Non-pigmented ciliary epithelial cell (primary cell): ENCODE measurements around the gene C11orf52.
"Not testable (repeated sequence)": the region's sequence is repeated elsewhere in the genome, so short reads cannot be mapped to it uniquely, and the experiment has no call there.

Experiments used
- DNase-seq: peaks from one replicate; pipeline ENCODE4 v3.0.0-alpha.2; 2010; ENCODE audit warnings: low read depth

The C11orf52 gene, protein sequence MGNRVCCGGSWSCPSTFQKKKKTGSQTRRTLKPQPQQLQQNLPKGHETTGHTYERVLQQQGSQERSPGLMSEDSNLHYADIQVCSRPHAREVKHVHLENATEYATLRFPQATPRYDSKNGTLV

DNA sequence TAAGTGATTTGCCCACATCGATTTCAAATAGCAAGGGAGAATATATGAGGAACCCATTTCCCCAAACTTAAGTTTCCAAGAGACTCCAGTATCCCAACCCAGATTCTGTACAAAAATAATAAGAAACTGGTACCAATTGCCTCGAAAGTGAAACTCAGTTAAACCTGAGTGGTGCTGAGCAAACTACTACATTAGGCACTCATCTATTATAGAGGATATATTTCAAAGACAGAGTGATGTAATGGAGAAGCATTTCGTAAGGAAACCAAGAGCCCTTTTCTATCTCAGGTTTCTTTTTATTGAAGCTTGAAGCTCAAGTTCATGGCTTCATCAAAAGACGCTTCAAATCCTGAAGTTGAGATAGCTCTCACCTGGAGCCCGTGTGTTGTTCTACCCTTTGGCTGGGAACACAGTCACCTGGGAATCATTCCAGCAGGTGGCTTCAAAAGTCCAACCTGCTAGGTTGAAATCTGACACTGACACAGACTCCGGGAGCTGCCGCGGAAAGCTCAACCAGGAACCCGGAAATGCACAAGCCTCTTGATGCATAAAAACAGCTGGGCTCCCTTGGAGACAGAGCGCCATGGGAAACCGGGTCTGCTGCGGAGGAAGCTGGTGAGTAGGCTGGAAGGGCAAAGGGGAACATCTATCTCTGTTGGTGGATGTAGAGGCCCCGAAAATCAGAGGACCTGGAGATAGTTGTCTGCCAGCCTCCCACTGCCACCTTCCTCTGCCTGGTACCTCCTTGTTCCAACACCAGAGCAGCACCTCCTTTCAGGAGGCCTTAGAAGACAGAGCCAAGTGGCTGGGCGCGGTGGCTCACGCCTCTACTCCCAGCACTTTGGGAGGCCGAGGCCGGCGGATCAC lies at the start of gene C11orf52:
Gene C11orf52 (plus strand): TSS at position 524 of the 867 bp plus-strand sequence. CDS start 60 bp downstream, at position 584.
- DNase-seq, result no peak

DNA sequence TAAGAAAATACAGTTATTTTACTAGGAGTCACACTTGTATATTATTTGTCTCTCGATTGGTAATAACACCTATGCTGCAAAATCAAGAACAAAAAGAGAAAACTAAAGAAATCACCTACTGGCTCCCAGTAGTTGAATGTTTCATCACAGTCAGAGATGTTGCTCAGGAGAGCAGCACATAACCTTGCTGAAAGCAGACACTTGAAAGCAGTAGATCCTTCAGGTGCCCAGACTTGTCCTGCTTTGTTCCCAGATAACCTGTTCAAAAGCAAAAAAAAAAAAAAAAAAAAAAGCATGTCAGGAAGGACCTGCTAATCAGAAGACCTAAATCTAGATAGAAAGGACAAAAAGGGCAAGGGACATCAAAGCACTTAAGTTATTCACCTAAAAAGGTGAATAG lies 48.6 kb upstream of the C11orf52 start:
- no peak for DNase-seq

DNA sequence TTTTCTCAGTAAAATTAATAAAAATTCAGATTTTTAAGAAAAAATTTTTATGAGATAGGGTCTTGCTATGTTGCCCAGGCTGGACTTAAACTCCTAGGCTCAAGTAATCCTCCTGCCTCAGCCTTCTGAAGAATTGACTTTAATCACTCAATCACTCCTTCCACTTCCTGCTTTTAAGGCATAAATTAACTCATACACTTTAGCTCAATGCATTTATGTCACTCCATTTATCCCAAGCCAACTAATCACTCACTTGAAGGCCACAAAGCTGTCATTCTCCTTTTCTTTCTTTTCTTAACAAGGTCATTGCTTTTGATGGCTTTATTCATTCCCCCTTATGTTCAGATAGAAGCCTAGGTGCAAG lies 48.2 kb upstream of the C11orf52 start:
- no peak for DNase-seq

DNA sequence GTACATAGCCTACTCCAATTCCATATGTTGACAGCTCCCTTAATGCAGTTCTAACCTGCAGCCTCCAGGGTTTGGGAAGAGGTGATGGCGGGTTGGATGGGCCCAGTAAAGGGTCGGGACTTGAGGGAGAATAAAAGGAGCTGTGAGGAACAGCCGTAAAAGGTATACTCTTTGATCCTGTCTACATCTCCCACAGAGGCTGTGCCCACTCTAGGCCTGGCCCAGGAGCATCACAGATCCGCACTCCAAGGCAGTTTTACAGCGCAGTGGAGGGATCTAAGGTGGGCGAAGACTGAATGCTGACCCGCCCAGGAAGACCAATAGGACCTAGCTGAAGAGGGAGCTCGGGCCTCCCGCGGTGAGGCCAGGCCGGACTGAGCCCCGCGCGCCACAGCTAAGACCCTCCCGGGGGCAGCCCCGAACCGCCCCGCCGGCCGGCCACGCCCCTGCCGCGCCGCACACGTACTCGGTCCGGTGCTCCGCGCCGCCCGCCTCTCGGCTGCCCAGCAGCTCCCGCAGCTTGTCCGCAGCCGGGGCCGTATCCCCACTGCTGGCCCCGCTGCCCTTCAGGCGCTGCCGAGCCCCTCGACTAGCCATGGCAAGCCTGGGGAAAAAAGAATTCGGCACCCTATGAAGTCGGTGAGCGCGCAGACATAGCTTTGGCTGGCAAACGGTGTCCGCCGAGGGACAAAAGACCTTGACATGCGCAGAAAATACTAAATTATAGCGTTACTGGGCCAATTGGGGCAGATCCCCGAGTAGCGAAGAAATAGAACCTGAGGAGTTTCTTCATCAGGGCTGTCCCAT lies 47.6 kb upstream of the C11orf52 start, which contains the start of gene ALG9:
Gene ALG9 (minus strand): TSS at position 696 of the 807 bp plus-strand sequence. CDS start 99 bp downstream, at position 597.
- no peak for DNase-seq

DNA sequence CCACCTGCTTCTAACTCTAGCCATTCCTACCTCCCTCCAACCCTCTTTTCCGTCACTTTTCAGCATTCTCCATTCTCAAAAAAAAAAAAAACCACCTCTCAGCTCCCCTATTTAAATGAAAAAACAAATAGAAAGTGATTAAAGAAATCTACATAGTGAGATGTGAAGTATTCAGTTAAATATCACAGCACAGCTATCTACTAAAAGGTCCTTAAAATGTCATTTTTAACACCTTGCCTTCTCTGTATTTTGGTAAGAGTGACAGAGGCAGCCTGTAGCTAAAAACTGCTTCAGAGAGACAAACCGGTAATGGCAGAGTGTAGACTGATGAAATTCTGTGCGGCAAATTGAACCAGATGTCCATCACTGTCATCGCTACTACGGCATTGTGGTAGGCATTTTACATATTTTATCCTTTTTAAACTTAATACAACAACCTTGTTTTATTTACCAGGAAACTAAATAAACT lies 47.0 kb upstream of the C11orf52 start:
- DNase-seq, result no peak

DNA sequence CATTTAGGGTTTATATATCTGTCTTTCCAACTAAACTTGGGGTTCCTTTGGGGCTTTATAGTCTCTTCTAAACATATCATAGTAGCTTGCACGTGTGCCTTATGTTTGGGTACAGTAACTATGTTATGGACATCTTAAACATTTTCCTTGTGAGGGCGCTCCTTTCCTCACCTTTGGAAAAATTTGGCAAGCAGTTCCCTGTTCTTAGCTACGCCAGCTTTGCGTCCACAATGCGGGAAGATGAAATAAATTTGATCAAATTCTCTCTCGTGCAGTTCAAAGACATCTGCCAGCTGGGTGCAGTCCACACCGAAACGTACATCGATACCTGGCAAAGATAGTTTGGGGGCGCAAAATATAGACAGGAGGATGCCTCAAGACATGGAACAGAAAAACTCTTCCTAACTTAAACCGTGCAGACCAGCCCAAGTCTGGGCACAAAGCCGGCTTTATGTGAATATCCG lies 40.3 kb upstream of the C11orf52 start:
- no peak for DNase-seq

DNA sequence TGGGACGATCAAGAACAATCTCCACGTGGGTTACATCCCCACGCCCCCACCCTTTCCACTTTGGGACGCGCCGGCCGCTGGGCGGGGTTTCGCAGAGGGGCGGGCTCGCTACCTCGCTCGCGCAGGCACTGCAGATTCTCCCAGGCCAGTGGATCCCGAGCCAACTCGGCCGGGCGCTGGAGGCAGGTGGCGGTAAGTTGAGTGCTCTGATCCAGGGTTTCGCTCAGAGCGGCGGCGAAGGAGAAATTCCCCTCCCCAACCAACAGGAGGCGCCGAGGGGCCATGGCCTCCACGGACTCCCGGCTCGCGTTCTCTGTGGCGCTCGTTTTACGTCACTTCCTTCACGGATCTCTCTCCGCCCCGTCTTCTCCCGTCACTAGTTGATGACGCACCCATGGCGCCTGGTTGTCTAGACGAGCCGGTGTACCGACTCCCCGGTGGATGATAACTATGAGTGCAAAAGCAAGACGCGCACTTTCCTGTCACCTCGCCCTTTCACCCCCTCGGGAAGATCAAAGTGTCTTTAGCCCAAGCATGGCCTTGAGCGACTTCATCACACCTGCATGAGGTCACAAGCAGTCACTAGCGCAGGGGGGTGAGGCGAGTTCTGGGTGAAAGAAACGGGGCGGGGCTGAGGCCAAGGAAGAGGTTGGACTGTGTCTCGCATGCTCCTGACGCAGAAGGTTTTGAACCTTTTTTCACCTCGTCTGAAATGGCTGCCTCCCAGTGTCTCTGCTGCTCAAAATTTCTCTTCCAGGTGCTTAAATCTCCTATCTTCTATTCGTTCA lies 39.7 kb upstream of the C11orf52 start, which contains the start of the genes CFAP68 and FDXACB1:
Gene CFAP68 (plus strand): TSS at position 693 of the 788 bp plus-strand sequence. CDS start 20 bp downstream, at position 713.
Gene FDXACB1 (minus strand): TSS at position 317 of the 788 bp plus-strand sequence. CDS start 33 bp downstream, at position 284.
- peak; percentile 87 for DNase-seq

DNA sequence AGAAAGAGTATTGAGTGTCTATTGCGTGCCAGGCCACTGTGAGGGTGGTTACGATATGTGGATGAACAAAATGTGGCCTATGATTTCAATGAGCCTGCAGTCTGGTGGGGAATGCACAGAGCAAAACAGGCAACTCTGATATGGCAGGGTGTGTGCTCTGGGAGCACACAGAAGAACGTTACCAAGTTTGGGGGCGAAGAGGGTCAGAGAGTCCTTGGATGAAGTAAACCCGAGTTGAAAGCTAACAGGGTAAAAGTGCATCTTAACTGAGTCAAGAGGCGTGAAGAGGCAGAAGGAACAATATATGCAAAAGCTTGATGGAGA lies 39.1 kb upstream of the C11orf52 start:
- no peak for DNase-seq

DNA sequence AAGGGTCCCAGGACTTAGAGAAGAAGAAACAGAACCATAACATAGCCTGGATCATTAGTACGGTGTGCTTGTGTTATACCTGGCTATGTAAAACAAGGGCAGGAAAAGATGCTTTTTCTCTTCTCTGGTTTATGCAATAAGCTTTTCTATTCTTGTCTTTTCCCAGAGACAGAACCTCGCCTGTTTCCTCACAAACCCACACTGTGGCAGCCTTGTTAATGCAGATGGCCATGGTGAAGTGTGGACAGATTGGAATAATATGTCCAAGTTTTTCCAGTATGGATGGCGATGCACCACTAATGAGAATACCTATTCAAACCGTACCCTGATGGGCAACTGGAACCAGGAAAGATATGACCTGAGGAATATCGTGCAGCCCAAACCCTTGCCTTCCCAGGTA lies 36.5 kb upstream of the C11orf52 start:
- DNase-seq, result no peak

DNA sequence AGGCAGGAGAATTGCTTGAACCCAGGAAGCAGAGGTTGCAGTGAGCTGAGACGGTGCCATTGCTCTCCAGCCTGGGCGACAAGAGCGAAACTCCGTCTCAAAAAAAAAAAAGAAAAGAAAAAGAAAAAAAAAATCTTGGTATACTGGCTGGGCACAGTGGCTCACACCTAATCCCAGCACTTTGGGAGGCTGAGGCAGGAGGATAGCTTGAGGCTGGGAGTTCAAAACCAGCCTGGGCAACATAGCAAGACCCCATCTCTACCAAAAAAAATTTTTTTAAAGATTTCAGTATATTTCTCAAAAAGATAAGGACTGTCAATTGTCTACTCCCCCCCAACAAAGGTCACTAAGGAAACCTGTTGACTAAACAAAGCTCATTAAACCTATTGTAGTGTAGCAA lies 33.7 kb upstream of the C11orf52 start:
- DNase-seq, result not testable (repeated sequence)

DNA sequence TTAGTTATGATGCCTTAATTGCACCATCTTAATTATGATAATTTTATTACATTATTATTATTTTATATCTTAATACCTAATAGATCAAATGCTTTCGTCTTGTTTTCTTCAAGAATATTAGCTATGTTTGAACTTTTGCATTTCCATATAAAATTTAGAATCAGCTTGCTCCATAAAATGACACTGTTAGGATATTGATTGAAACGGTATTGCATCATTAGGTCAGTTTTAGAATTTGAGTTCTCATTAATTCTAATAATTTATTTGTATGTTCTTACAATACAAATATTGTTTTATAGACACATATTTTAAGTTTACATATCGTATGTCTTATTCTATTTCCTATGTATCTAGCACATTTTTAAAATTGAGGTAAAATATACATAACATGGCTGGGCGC lies 32.7 kb upstream of the C11orf52 start:
- no peak for DNase-seq

DNA sequence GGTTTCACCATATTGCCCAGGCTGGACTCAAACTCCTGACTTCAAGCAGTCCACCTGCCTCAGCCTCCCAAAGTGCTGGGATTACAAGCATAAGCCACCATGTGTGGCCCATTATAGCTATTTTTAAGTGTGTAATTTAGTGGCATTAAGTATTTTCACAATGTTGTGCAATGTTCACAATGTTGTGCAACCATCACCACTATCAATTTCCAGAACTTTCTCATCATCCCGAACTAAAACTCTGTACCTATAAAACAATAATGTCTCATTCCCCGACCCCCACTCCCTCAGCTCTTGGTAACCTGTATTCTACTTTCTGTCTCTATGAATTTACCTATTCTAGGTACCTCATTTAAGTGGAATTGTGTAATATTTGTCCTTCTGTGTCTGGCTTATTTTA lies 31.9 kb upstream of the C11orf52 start:
- DNase-seq, result no peak

DNA sequence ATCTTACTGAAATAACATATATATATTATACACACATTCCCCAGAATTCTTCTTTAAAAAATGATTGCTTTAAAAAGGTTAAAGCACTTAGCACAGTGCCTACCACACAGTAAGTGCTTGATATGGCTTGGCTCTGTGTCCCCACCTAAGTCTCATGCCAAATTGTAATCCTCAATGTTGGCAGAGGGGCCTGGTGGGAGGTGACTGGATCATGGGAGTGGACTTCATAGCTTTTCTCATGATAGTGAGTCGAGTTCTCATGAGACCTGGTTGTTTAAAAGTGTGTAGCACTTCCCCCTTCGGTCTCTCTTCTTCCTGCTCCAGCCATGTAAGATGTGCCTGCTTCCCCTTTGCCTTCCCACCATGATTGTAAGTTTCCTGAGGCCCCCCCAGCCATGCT lies 13.3 kb upstream of the C11orf52 start:
- DNase-seq, result no peak

DNA sequence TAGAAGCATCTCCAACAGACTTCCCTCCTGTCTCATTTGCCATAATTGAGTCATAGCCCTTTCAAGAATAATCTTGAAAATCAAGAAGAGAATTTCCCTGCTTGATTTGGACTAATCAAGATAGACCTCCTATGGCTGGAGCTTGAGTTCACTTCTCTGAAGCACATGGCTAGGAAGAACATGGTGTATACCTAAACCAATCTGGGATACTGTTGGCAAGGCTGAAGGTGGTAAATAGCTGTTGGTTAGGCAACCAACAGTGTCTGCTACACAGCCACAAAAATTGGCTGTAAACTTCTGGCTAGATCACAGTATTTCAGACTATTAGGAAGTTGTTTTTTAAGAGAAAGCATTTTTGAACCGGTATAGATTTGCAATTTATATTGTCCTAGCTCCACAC lies 12.0 kb upstream of the C11orf52 start:
- no peak for DNase-seq

DNA sequence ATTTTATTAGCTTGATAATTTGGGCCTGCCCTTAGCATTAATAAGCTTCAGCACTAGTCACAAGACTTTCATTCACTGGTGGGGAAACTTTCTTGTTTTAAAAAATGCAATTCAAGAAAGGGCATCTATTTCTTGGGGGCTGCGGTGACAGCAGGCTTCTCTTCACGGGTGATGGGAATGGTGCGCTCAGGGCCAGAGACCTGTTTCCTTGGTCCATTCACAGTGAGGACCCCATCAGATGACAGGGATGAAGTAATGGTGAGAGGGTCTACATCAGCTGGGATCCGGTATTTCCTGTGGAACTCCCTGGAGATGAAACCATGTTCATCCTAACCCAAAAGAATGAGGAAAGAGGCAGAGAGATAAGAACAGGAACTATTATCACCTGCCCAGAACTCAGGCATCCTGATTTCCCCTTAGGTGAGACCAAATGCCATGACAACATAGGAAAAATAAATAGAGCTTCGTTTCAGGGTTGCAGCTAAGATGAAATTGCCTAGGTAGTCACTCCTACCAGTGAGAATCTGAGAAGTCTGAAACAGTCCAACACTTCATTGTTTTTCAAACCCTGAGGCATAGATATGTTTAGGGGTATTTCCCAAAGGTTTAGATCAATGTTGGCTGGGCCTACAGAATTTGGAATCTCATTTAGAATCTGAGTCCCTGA lies 9.9 kb upstream of the C11orf52 start:
- DNase-seq, result no peak

DNA sequence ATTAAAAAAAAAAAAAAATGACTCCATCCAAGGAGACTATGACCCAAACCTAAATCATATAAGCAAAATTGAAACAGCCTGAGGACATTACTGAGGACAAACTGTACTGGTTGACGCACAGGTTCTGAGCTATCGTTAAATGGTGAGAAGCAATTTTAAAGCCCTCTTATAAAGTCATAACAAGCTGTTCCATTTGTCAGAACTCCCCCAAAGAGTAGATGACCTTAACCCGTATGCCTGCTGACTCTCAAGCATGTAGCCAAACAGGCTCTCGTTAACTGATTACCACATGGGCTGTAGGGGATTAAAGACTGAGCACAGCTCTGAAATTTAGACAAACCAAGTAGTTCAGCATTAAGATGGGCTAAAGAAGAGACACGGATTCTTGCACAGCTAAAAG lies 9.3 kb upstream of the C11orf52 start:
- no peak for DNase-seq

DNA sequence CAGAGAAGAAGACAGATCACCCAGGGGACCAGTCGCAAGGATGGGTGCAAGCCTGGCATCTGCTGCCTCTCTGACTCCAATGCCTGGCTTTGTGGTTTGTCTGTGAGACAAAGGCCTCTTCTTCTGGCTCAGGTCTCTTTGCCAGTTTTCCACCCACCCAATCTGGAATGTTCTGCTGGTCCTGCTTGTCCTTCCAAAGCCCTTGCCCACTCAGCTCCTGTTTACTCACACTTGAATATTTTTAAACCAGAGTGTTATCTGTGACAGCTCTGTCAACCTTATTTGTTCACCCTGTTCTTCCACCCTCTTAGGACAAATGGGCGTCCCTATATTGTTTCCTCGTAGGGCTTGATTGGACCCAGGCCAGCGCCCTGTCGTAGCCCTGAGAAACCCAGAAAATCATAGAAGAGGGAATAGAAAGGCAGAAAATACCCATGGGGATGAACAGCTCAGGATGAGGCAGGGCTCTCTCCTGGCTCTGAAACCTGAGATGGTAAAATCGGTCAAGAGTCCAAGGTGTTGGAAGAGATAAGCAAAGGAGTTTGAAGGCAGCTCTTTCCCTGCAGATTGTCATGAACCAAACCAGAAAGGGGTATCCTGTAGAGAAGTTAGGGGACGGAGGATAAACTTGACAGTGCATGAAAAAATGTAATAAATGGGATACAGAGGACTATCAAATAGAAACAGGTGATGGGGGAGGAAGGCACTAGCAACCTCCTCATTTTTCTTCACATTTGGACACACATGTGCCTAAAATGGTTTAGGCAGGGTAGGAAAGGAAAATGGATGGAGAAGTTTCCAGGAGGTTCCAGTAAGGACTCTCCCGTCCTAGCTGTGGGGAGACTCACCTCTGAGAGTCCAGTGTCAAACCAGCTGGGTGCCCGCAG lies 7.8 kb upstream of the C11orf52 start:
- no peak for DNase-seq

DNA sequence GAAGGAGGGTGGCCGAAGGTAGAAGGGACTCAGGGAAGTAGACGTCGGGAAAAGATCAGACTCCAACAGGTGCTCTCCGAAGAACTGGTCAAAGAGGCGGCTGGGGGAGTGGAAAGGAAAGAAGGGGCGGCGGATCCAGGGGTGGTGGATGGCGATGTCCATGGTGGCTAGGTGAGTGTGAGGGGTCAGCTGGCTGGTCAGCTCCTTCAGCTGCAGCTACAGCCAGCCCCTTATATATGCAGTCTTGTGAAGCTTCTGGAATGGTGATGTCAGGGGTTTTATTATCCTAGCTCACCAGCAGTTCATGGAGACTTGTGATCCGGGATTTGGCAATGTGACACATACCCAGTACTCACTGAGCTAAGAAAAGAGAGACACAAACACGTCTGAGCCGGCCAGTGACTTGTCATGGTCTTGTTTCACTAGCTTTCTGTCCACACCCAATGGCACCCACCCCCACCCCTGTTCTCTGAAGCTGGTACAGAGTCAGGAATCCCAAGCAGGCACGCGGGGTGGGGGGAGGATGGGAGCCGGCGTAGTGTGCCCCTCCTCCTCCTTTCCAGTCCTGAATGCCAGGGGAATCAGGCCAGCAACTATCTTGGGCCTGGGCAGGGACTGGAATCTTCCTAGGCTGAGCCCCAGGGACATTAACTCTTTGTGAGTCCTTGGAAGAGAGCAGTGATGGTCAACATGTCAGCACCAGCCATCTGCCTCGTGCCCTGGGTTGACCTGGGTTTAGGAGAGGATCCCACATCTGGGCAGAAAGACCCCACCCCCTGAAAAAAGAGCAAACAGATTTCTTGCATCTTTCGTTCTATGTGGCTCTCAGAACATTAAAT lies 6.9 kb upstream of the C11orf52 start, which contains the start of gene CRYAB:
Gene CRYAB (minus strand): TSS at position 208 of the 839 bp plus-strand sequence. CDS start 46 bp downstream, at position 162.
- no peak for DNase-seq

DNA sequence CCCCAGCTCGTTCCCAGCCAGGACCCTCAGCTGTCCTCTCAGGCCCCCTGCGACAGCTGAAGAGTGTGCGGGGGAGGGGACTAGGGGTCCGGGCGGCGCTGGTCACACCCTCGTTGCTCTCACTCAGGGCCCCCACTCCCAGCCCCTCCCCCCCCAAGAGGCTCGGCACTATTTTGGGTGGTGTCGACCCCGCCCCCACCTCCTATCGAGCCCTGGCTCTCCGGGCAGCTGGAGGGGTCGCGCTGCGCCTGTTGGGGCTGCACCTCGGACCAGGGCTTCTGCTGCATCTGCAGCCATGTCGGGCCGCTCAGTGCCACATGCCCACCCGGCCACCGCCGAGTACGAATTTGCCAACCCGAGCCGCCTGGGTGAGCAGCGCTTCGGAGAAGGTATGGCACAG lies 6.2 kb upstream of the C11orf52 start, which contains the start of gene HSPB2:
Gene HSPB2 (plus strand): TSS at position 200 of the 400 bp plus-strand sequence. CDS start 96 bp downstream, at position 296.
- no peak for DNase-seq
